COLO668 (cell line): Measurements from ENCODE around the gene MAD1L1.

ENCODE experiments used
- DNase-seq: peaks from one replicate; lab custom pipeline; 2025; ENCODE audit not compliant: unreplicated experiment; lab: John Stamatoyannopoulos, UW

The MAD1L1 gene

GRCh38 chr7:2258661-2259365 lies 26.1 kb upstream of the MAD1L1 start:
- no peak for DNase-seq

GRCh38 chr7:2257651-2258050 lies 24.9 kb upstream of the MAD1L1 start:
- DNase-seq, result no peak

GRCh38 chr7:2257046-2257551 lies 24.4 kb upstream of the MAD1L1 start:
- no peak for DNase-seq

GRCh38 chr7:2256306-2257045 lies 23.7 kb upstream of the MAD1L1 start:
- DNase-seq, result no peak

- no peak for DNase-seq
These were observed 22.7 kb upstream of the MAD1L1 start for GRCh38 chr7:2255145-2256139.

GRCh38 chr7:2254429-2255144 lies 21.8 kb upstream of the MAD1L1 start:
- DNase-seq, result no peak

- no peak for DNase-seq
These were observed 20.9 kb upstream of the MAD1L1 start for GRCh38 chr7:2253525-2254244.

- DNase-seq, result no peak
These were observed 20.3 kb upstream of the MAD1L1 start for GRCh38 chr7:2253021-2253420.

- DNase-seq, result no peak
These were observed 19.4 kb upstream of the MAD1L1 start for GRCh38 chr7:2251841-2252771.

GRCh38 chr7:2251381-2251780 lies 18.6 kb upstream of the MAD1L1 start:
- no peak for DNase-seq

- no peak for DNase-seq
These were observed 17.1 kb upstream of the MAD1L1 start for GRCh38 chr7:2249744-2250323.

GRCh38 chr7:2248984-2249694 lies 16.4 kb upstream of the MAD1L1 start:
- no peak for DNase-seq

GRCh38 chr7:2247141-2247995 lies 14.6 kb upstream of the MAD1L1 start:
- DNase-seq, result peak; percentile 42

GRCh38 chr7:2245883-2246675 lies 13.3 kb upstream of the MAD1L1 start:
- no peak for DNase-seq

- no peak for DNase-seq
These were observed 11.8 kb upstream of the MAD1L1 start for GRCh38 chr7:2244404-2244995.

- no peak for DNase-seq
These were observed 10.7 kb upstream of the MAD1L1 start for GRCh38 chr7:2243458-2243857.
